Loucy (cell line): Measurements from ENCODE around the gene CDRT15.
"Not testable (repeated sequence)": the region's sequence is repeated elsewhere in the genome, so short reads cannot be mapped to it uniquely, and the experiment has no call there.

Experiments used
- H2AFZ ChIP-seq: fragments of 200-600 bp; sonication (generic); 2 replicates; pipeline ENCODE4 v1.6.0; 2016; ENCODE audit warnings: antibody characterized with exemption, mild to moderate bottlenecking, low read length, moderate library complexity
- H3F3A ChIP-seq: fragments of 200-600 bp; 2 replicates; pipeline ENCODE4 v1.6.0; 2016; ENCODE audit warnings: antibody characterized with exemption, low read depth, mild to moderate bottlenecking
- H3K27me3 ChIP-seq: fragments of 200-600 bp; sonication (generic); 2 replicates; pipeline ENCODE4 v1.6.1; 2014; ENCODE audit warnings: low read length, mild to moderate bottlenecking; ENCODE audit not compliant: insufficient read depth, poor library complexity, severe bottlenecking
- H3K36me3 ChIP-seq: fragments of 200-600 bp; sonication (generic); 2 replicates; pipeline ENCODE4 v1.6.1; 2016; ENCODE audit warnings: low read length; ENCODE audit not compliant: insufficient read depth
- H3K4me1 ChIP-seq: fragments of 200-600 bp; sonication (generic); 2 replicates; pipeline ENCODE4 v1.5.1; 2014; ENCODE audit warnings: low read length, mild to moderate bottlenecking; ENCODE audit not compliant: insufficient read depth, poor library complexity, severe bottlenecking
- H3K4me2 ChIP-seq: fragments of 200-600 bp; sonication (generic); 2 replicates; pipeline ENCODE4 v1.6.0; 2014; ENCODE audit warnings: antibody characterized with exemption, low read length, low read depth, mild to moderate bottlenecking; ENCODE audit not compliant: poor library complexity, severe bottlenecking
- H3K4me3 ChIP-seq: fragments of 200-600 bp; sonication (generic); 2 replicates; pipeline ENCODE4 v1.5.1; 2014; ENCODE audit warnings: low read length, mild to moderate bottlenecking, mixed read lengths; ENCODE audit not compliant: poor library complexity, severe bottlenecking
- H3K79me2 ChIP-seq: fragments of 200-600 bp; sonication (generic); 2 replicates; pipeline ENCODE4 v1.6.1; 2014; ENCODE audit warnings: low read length; ENCODE audit not compliant: insufficient read depth
- H3K9ac ChIP-seq: fragments of 200-600 bp; sonication (generic); 2 replicates; pipeline ENCODE4 v1.6.0; 2014; ENCODE audit warnings: mild to moderate bottlenecking, low read depth, low read length, moderate library complexity; ENCODE audit not compliant: poor library complexity, severe bottlenecking
- H3K9me2 ChIP-seq: fragments of 200-600 bp; sonication (generic); replicated peaks from 2 replicates; pipeline ENCODE4 v1.6.1; 2016; ENCODE audit warnings: low read depth, low read length, mixed read lengths
- H3K9me3 ChIP-seq: fragments of 200-600 bp; sonication (generic); 2 replicates; pipeline ENCODE4 v1.6.1; 2014; ENCODE audit warnings: mild to moderate bottlenecking, antibody characterized with exemption, low read length, low read depth; ENCODE audit not compliant: insufficient read depth
- H4K20me1 ChIP-seq: fragments of 200-600 bp; sonication (generic); 2 replicates; pipeline ENCODE4 v1.6.0; 2014; ENCODE audit warnings: antibody characterized with exemption, low read length, mild to moderate bottlenecking; ENCODE audit not compliant: insufficient read depth, poor library complexity, severe bottlenecking
- CTCF ChIP-seq: fragments of 200-600 bp; sonication (generic); conservative IDR thresholded peaks from 2 replicates; pipeline ENCODE4 v1.5.1; 2014; ENCODE audit warnings: mild to moderate bottlenecking, antibody characterized with exemption, low read length
- EZH2phosphoT487 ChIP-seq: fragments of 200-600 bp; IDR thresholded peaks from 2 replicates; pipeline ENCODE4 v1.6.1; 2018; ENCODE audit warnings: antibody characterized with exemption, mild to moderate bottlenecking, moderate library complexity, borderline replicate concordance

CDRT15 gene

DNA sequence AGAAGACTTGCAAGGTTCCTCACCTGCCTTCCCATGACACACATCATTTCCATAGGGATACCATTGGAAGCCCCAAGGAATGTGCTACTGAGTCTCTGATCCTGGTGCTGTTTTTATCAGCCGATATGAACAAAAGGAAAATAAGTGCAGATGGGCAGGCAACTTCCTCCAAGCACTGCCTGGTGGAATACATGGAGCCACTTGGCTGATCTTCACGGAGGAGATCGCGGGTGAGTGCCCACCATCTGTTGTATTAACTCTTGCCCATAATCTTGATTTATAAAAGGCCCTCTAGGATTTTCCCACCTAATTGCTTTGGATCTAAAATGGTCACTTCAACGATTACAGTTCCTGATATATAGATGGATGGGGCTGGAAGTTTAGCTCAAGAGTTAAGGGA is 24.7 kb upstream of the CDRT15 start:
- H3K36me3 ChIP-seq = no peaks in the 10 kb centered on the region
- H2AFZ ChIP-seq = no peak overlapping the region
- no peaks in the 10 kb centered on the region for H3K4me1 ChIP-seq
- H3K79me2 ChIP-seq = no peaks in the 10 kb centered on the region
- H4K20me1 ChIP-seq = no peaks in the 10 kb centered on the region
- H3K4me2 ChIP-seq = no peak overlapping the region
- H3K9ac ChIP-seq = no peak overlapping the region
- TF ChIP-seq EZH2phosphoT487 (no peak), CTCF (no peak)
- H3K9me3 ChIP-seq = 0 out of 2 replicates have a peak, but pooled peaks cover 7% of the 10 kb centered on the region
- no peaks in the 10 kb centered on the region for H3K9me2 ChIP-seq
- H3F3A ChIP-seq = no peaks in the 10 kb centered on the region
- H3K4me3 ChIP-seq = no peak overlapping the region
- H3K27me3 ChIP-seq = no peaks in the 10 kb centered on the region

- H3K4me2 ChIP-seq = no peak overlapping the region
- H3K4me3 ChIP-seq = no peak overlapping the region
- no peaks in the 10 kb centered on the region for H3K27me3 ChIP-seq
- H3K9me2 ChIP-seq = no peaks in the 10 kb centered on the region; the same call in 1 of the 2 replicates
- no peaks in the 10 kb centered on the region for H3K9me3 ChIP-seq
- no peaks in the 10 kb centered on the region for H3K79me2 ChIP-seq
- no peaks in the 10 kb centered on the region for H3K4me1 ChIP-seq
- H3K9ac ChIP-seq = no peak overlapping the region
- no peaks in the 10 kb centered on the region for H4K20me1 ChIP-seq
- TF ChIP-seq CTCF = no peak
- TF ChIP-seq EZH2phosphoT487 = no peak
- H2AFZ ChIP-seq = no peak overlapping the region
- H3F3A ChIP-seq = no peaks in the 10 kb centered on the region
- H3K36me3 ChIP-seq = no peaks in the 10 kb centered on the region
These were observed 9.0 kb upstream of the CDRT15 start for GRCh38 chr17:14245629-14246028.

- Histone ChIP-seq H3K27me3 (no peaks in the 10 kb centered on the region), H3K36me3 (no peaks in the 10 kb centered on the region), H3K4me2 (no peak overlapping the region), H3K9ac (no peak overlapping the region), H3K79me2 (no peaks in the 10 kb centered on the region), H2AFZ (no peak overlapping the region), H3K9me2 (no peaks in the 10 kb centered on the region; the same call in 1 of the 2 replicates), H3F3A (no peaks in the 10 kb centered on the region), H4K20me1 (no peaks in the 10 kb centered on the region), H3K4me1 (no peaks in the 10 kb centered on the region), H3K4me3 (no peak overlapping the region), H3K9me3 (no peaks in the 10 kb centered on the region)
- TF ChIP-seq EZH2phosphoT487 (no peak), CTCF (no peak)
These were observed 8.3 kb upstream of the CDRT15 start for GRCh38 chr17:14245002-14245401.

DNA sequence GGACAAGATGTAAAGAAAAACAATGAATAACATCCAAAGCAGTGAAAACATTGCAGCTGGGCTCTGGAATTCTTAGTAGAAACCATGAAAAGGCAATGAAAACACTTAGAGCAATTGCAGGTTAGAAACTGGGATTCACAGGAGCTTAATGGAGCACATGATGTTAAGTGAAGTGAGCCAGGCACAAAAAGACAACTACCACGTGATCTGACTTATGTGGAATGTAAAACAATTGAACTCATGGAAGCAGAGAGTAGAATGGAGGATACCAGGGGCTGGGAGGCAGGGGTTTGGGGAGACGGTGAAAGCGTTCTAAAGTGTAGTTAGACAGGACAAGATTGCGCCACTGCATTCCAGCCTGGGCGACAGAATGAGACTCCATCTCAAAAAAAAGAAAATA is 2.6 kb upstream of the CDRT15 start:
- not testable (repeated sequence) for H3K36me3 ChIP-seq, H3K9me3 ChIP-seq, H3K4me2 ChIP-seq, H4K20me1 ChIP-seq, H3K79me2 ChIP-seq, H3K4me3 ChIP-seq, H3K9me2 ChIP-seq, H3K27me3 ChIP-seq, H3F3A ChIP-seq, H3K9ac ChIP-seq, H2AFZ ChIP-seq, H3K4me1 ChIP-seq

DNA sequence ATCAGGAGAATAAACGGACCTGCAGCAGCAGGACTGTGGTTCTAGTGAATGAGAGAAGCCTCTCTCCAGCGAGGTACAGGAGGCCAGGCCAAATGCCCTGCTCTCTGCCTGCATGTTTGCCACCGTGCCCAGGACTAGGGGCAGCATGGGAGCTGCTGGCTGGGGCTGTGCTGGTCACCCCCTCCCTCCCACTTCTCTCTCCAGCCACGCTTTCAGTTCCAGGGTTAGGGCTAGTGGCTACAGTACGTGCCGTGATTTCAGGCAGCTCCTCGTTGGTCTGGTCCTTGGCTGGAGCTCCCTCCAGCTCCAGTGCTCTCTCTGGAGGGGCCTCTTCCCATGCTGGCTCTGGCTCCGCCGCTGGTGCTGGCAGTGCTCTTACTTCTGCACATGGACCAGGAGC is 630 bp downstream of the CDRT15 start:
- H3K9me2 ChIP-seq, H3K9ac ChIP-seq, H3K79me2 ChIP-seq, H3K4me3 ChIP-seq, H3K4me1 ChIP-seq, H3K4me2 ChIP-seq, H3K9me3 ChIP-seq, H2AFZ ChIP-seq, H3F3A ChIP-seq, H4K20me1 ChIP-seq, H3K36me3 ChIP-seq, H3K27me3 ChIP-seq: not testable (repeated sequence)
